Midbrain (tissue), 1 donor: ENCODE results near the gene C3.
"Not testable (repeated sequence)": the region's sequence is repeated elsewhere in the genome, so short reads cannot be mapped to it uniquely, and the experiment has no call there.

Experiments
- DNase-seq: peaks from one replicate; lab custom pipeline; 2025; lab: John Stamatoyannopoulos, UW

Gene C3

GRCh38 chr19:6692027-6692426, 28.4 kb downstream of the C3 start:
- no peak for DNase-seq

GRCh38 chr19:6691342-6691741, 29.1 kb downstream of the C3 start:
- DNase-seq: no peak

- no peak for DNase-seq
Observed at GRCh38 chr19:6690160-6690885, 30.1 kb downstream of the C3 start.

- DNase-seq: no peak
Observed at GRCh38 chr19:6687114-6687513, 33.3 kb downstream of the C3 start.

- DNase-seq: no peak
Observed at GRCh38 chr19:6686628-6686975, 33.8 kb downstream of the C3 start.

- DNase-seq: no peak
Observed at GRCh38 chr19:6685962-6686627, 34.4 kb downstream of the C3 start.

- no peak for DNase-seq
Observed at GRCh38 chr19:6685482-6685881, 35.0 kb downstream of the C3 start.

- DNase-seq: no peak
Observed at GRCh38 chr19:6683971-6684370, 36.5 kb downstream of the C3 start.

GRCh38 chr19:6682607-6683128, 37.8 kb downstream of the C3 start:
- DNase-seq: no peak

GRCh38 chr19:6680141-6680540, 40.3 kb downstream of the C3 start:
- no peak for DNase-seq

- DNase-seq: no peak
Observed at GRCh38 chr19:6679139-6679538, 41.3 kb downstream of the C3 start.

GRCh38 chr19:6678690-6679109, 41.8 kb downstream of the C3 start:
- no peak for DNase-seq

GRCh38 chr19:6677883-6678689, 42.4 kb downstream of the C3 start:
- no peak for DNase-seq

GRCh38 chr19:6677495-6677882, 43.0 kb downstream of the C3 start:
- no peak for DNase-seq

GRCh38 chr19:6676288-6676687, 44.2 kb downstream of the C3 start:
- no peak for DNase-seq

- no peak for DNase-seq
Observed at GRCh38 chr19:6674868-6675305, 45.6 kb downstream of the C3 start.

- not testable (repeated sequence) for DNase-seq
Observed at GRCh38 chr19:6674408-6674807, 46.0 kb downstream of the C3 start.

- no peak for DNase-seq
Observed at GRCh38 chr19:6672693-6673290, 47.7 kb downstream of the C3 start.

- no peak for DNase-seq
Observed at GRCh38 chr19:6671960-6672359, 48.5 kb downstream of the C3 start.

- no peak for DNase-seq
Observed at GRCh38 chr19:6668691-6669090, 51.8 kb downstream of the C3 start.

GRCh38 chr19:6667114-6667627, 53.3 kb downstream of the C3 start:
- no peak for DNase-seq

GRCh38 chr19:6664916-6665315, 55.5 kb downstream of the C3 start:
- no peak for DNase-seq
